ENCODE results near the gene RABL6. TPM values are rescaled to one million over a fixed set of nuclear protein-coding genes. Genes with fewer than 3 reads are reported as not detected.
A peak's percentile ranks its signal among the peaks of the same experiment; 100 is the strongest.
"Not testable (repeated sequence)": the region's sequence is repeated elsewhere in the genome, so short reads cannot be mapped to it uniquely, and the experiment has no call there.

Gene RABL6
- total RNA-seq, 2 donors from 2014 or later = 55.6 to 59.7 TPM

DNA sequence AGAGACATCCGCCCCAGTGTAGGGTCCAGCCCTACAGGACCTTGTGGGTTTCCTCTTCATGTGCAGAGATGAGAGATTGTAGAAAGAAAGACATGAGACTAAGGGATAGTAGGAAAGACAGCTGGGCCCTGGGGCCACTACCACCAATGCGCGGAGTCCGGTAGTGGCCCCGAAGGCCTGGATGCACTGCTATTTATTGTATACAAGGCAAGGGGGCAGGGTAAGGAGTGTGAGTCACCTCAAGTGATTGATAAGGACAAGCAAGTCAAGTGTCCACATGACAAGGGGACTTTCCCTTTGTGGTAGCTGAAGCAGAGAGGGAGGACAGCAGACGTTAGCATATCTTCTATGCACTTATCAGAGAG lies 22.8 kb upstream of the RABL6 start:
- peaks cover 21% of the 10 kb centered on the region for H3K4me1 Mint-ChIP-seq
- H3K36me3 Mint-ChIP-seq (ENCODE audit: low read depth) = no peaks in the 10 kb centered on the region
- peaks cover 21% of the 10 kb centered on the region for H3K27me3 Mint-ChIP-seq
- no peak overlapping the region for H3K4me3 Mint-ChIP-seq
- no peak for DNase-seq
- H3K9me3 ChIP-seq (ENCODE audit: control insufficient read depth, low read length, poor library complexity, severe bottlenecking) = no peaks in the 10 kb centered on the region
- peak; percentile 91 for ATAC-seq
- H3K27ac Mint-ChIP-seq = no peak overlapping the region

- not testable (repeated sequence) for H3K27ac Mint-ChIP-seq
Measured at GRCh38 chr9:136785565-136786355, 22.0 kb upstream of the RABL6 start.

GRCh38 chr9:136786451-136786850 lies 21.3 kb upstream of the RABL6 start:
- Mint-ChIP-seq H3K4me1 (peaks cover 21% of the 10 kb centered on the region), H3K27ac (peak overlapping the region; percentile 43), H3K27me3 (peaks cover 10% of the 10 kb centered on the region), H3K36me3 (ENCODE audit: low read depth) (no peaks in the 10 kb centered on the region), H3K4me3 (no peak overlapping the region)
- DNase-seq (no peak), ATAC-seq (no peak)
- H3K9me3 ChIP-seq (ENCODE audit: control insufficient read depth, low read length, poor library complexity, severe bottlenecking) = no peaks in the 10 kb centered on the region

More at GRCh38 chr9:136785565-136786355, 22.0 kb upstream of the RABL6 start:
- not testable (repeated sequence) for H3K36me3 Mint-ChIP-seq (ENCODE audit: low read depth); ATAC-seq; H3K4me3 Mint-ChIP-seq; H3K9me3 ChIP-seq (ENCODE audit: control insufficient read depth, low read length, poor library complexity, severe bottlenecking); DNase-seq
- Mint-ChIP-seq H3K4me1 (peaks cover 21% of the 10 kb centered on the region), H3K27me3 (peaks cover 13% of the 10 kb centered on the region)

- Mint-ChIP-seq H3K27me3 (peaks cover 10% of the 10 kb centered on the region), H3K27ac (peak overlapping the region; percentile 43), H3K4me1 (peaks cover 23% of the 10 kb centered on the region)
- not testable (repeated sequence) for H3K9me3 ChIP-seq (ENCODE audit: control insufficient read depth, low read length, poor library complexity, severe bottlenecking); DNase-seq; H3K36me3 Mint-ChIP-seq (ENCODE audit: low read depth); H3K4me3 Mint-ChIP-seq; ATAC-seq
Measured at GRCh38 chr9:136786983-136787382, 20.8 kb upstream of the RABL6 start.

DNA sequence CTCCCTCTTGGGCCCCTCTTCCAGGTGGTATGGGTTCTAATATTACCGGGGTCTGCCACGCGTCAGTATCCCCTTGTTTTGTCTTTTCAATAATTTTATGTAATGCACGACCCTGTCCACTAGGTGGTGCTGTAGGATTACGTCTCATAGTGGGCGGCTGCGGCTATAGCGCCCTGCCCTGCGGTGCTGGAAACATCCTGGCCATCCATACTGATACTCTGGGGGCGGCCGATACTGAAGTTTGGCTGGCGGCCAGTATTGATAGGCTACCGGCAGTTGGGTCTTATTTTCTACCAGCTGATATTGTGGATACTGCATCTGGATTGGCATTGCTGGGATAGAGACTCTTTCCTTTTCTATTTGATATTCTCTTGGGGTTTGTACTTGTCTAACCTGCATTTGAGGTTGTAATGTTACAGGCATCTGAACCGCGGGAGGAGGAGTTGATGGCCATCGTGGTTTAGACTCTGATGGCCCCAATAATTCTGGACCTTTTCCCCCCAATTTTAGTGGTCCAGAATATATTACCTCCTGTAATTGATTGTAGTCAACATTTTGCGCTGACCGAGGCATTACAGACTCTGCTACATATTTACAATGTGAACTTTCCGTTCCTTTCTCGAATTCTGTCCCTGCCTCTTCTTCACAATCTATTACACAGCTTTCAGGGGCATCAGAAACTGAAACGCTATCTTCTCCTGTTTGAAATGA lies 19.9 kb upstream of the RABL6 start:
- Mint-ChIP-seq H3K27ac (no peak overlapping the region), H3K27me3 (peaks cover 10% of the 10 kb centered on the region), H3K4me3 (peak overlapping the region; percentile 36), H3K4me1 (peaks cover 27% of the 10 kb centered on the region), H3K36me3 (ENCODE audit: low read depth) (no peaks in the 10 kb centered on the region)
- H3K9me3 ChIP-seq (ENCODE audit: control insufficient read depth, low read length, poor library complexity, severe bottlenecking) = no peaks in the 10 kb centered on the region
- DNase-seq (peak; percentile 43 to 59 (median 45)), ATAC-seq (no peak)

DNA sequence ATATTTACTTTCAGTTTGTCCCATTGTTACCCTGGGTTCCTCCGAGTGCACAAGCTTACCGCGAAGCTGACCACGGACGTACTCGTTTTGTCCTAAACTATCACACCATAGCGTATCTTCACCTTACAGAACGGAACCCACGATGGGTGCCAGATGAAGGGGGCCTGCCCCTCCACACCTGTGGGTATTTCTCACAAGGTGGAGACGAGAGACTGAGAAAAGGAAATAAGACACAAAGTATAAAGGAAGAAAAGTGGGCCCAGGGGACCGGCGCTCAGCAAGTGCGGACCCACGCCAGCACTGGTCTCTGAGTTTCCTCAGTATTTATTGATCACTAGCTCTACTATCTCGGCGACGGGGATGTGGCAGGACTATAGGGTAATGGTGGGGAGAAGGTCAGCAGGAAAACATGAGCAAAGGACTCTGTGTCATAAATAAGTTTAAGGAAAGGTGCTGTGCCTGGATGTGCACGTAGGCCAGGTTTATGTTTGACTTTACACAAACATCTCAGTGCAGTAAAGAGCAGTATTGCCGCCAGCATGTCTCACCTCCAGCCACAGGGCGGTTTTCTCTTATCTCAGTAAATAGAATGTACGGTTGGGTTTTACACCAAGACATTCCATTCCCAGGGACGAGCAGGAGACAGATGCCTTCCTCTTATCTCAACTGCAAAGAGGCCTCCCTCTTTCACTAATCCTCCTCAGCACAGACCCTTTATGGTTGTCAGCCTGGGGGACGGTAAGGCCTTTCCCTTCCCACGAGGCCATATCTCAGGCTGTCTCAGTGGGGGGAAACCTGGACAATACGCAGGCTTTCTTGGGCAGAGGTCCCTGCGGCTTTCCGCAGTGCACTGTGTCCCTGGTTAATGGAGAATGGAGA lies 18.9 kb upstream of the RABL6 start:
- not testable (repeated sequence) for H3K4me3 Mint-ChIP-seq; H3K27ac Mint-ChIP-seq; DNase-seq; H3K36me3 Mint-ChIP-seq (ENCODE audit: low read depth); ATAC-seq; H3K9me3 ChIP-seq (ENCODE audit: control insufficient read depth, low read length, poor library complexity, severe bottlenecking)
- peaks cover 10% of the 10 kb centered on the region for H3K27me3 Mint-ChIP-seq
- H3K4me1 Mint-ChIP-seq = peaks cover 27% of the 10 kb centered on the region

DNA sequence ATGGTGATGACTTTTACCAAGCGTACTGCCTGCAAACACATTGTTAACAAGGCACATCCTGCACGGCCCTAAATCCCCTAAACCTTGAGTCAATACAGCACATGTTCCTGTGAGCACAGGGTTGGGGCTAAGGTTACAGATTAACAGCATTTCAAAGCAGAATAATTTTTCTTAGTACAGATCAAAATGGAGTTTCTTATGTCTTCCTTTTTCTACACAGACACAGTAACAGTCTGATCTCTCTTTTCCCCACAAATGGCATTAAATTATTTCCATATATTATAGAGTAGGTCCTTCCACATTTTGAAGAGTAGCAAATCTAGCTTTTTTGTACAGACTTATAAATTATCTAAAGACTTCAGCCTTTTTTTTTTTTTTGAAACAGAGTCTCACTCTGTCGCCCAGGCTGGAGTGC lies 18.2 kb upstream of the RABL6 start:
- Mint-ChIP-seq H3K27ac (no peak overlapping the region), H3K36me3 (ENCODE audit: low read depth) (no peaks in the 10 kb centered on the region), H3K4me1 (peaks cover 27% of the 10 kb centered on the region), H3K4me3 (no peak overlapping the region), H3K27me3 (peaks cover 10% of the 10 kb centered on the region)
- H3K9me3 ChIP-seq (ENCODE audit: control insufficient read depth, low read length, poor library complexity, severe bottlenecking) = no peaks in the 10 kb centered on the region
- ATAC-seq (no peak), DNase-seq (no peak)

DNA sequence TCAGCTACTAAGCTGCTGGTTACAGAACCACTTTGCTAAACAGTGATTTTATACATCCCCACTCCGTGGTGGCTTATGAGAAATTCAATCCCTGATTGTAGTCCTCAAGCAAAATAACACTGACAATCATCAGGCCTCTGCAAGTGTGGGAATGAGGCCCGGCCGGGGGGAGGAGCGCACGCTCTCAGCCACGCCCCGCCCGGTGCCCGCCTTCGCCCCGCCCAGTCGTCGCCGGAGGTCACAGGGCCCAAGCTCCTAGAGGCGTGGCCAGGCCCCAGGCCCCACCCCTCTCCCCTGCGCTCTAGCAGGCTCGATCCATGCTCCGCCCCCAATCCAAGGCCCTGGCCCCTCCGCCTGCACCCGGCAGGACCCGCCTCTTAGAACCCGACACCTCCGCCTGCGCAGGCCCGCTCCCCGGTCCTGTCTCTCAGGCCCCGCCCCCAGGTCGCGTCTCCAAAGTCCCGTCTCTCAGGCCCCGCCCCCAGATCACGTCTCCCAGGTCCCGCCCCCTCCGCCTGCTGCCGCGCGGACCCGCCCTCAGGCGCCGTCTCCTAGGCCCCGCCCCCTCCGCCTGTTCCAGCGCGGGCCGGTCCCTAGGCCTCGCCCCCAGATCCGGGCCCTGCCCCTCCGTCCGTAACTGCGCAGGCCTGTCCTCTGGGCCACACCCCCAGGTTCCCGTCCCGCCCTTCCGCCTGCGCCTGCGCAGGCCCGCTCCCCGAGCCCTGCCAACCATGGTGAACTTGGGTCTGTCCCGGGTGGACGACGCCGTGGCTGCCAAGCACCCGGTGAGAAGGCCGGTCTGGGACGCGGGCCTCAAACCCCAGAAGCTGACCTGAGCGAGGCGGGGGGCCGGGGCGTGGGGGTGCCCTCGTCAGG lies 16.9 kb upstream of the RABL6 start, which contains the start of gene TMEM141:
Gene TMEM141 (plus strand): TSS at position 705 of the 876 bp plus-strand sequence. CDS start 27 bp downstream, at position 732.
- Mint-ChIP-seq H3K4me3 (peak within 1 kb of the TSS; percentile 84), H3K36me3 (ENCODE audit: low read depth) (no peaks in the 10 kb centered on the region)

GRCh38 chr9:136791516-136792276 lies 16.1 kb upstream of the RABL6 start:
- no peaks in the 10 kb centered on the region for H3K9me3 ChIP-seq (ENCODE audit: control insufficient read depth, low read length, poor library complexity, severe bottlenecking)
- H3K4me3 Mint-ChIP-seq = peak overlapping the region; percentile 84
- peak; percentile 30 for ATAC-seq
- H3K4me1 Mint-ChIP-seq = peaks cover 27% of the 10 kb centered on the region
- peak; percentile 54 to 66 (median 61) for DNase-seq
- H3K36me3 Mint-ChIP-seq (ENCODE audit: low read depth) = no peaks in the 10 kb centered on the region
- H3K27ac Mint-ChIP-seq = peak overlapping the region; percentile 56
- H3K27me3 Mint-ChIP-seq = peaks cover 4% of the 10 kb centered on the region

More for the DNA sequence above, 16.9 kb upstream of the RABL6 start, which contains the start of gene TMEM141:
- H3K9me3 ChIP-seq (ENCODE audit: control insufficient read depth, low read length, poor library complexity, severe bottlenecking) = no peaks in the 10 kb centered on the region
- DNase-seq = peak; percentile 99 to 100 (median 100)
- Mint-ChIP-seq H3K27ac (peak within 1 kb of the TSS; percentile 56), H3K27me3 (peaks cover 4% of the 10 kb centered on the region), H3K4me1 (peaks cover 22% of the 10 kb centered on the region)
- peak; percentile 89 for ATAC-seq

DNA sequence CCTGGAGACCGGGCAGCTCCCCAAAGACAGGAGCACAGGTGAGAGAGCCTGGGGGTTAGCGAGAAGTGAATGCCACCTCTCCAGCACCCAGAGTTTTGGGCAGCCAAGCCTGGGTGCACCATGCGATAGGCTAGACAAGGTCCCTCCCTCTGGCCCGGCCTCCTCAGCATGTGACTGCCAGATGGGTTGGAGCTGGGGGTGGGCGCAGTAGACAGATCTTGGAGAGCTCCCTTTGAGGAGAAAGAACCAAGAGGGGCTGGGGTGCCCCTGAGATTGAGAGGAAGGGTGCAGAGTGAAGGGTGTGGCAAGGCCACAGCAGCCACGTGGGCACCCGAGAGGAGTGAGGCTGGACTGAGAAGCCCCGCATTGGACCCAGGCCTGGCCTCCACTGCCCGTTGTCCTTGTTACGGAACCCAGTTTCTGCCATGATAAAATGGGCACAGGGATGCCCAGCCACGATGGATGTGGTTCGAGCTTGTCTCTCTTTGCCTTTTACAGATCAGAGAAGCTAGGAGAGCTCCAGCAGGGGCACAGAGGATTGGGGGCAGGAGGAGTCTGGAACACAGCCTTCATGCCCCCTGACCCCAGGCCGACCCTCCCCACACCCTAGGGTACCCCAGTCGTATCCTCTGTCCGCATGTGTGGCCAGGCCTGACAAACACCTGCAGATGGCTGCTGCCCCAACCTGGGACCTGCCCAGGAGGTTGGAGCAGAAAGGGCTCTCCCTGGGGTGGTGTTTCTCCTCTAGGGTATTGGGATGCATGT lies 15.2 kb upstream of the RABL6 start:
- Mint-ChIP-seq H3K36me3 (ENCODE audit: low read depth) (no peaks in the 10 kb centered on the region), H3K4me1 (peaks cover 24% of the 10 kb centered on the region), H3K27ac (peak overlapping the region; percentile 56), H3K27me3 (peaks cover 1% of the 10 kb centered on the region), H3K4me3 (no peak overlapping the region)
- DNase-seq (no peak), ATAC-seq (no peak)
- H3K9me3 ChIP-seq (ENCODE audit: control insufficient read depth, low read length, poor library complexity, severe bottlenecking) = no peaks in the 10 kb centered on the region

Measured in T-helper 17 cell (primary cell).